Regular cardiac myocyte (primary cell): ENCODE measurements around the gene FAM111A. TPM values are rescaled to one million over a fixed set of nuclear protein-coding genes. Genes with fewer than 3 reads are reported as not detected.

ENCODE experiments used
- total RNA-seq: library from RNA; depleted of rRNA; stranded (reverse); fragments of >200 nt; gene quantifications from 2 replicates; pipeline ENCODE4 v1.2.3, GENCODE V29; 2014

Gene FAM111A, protein sequence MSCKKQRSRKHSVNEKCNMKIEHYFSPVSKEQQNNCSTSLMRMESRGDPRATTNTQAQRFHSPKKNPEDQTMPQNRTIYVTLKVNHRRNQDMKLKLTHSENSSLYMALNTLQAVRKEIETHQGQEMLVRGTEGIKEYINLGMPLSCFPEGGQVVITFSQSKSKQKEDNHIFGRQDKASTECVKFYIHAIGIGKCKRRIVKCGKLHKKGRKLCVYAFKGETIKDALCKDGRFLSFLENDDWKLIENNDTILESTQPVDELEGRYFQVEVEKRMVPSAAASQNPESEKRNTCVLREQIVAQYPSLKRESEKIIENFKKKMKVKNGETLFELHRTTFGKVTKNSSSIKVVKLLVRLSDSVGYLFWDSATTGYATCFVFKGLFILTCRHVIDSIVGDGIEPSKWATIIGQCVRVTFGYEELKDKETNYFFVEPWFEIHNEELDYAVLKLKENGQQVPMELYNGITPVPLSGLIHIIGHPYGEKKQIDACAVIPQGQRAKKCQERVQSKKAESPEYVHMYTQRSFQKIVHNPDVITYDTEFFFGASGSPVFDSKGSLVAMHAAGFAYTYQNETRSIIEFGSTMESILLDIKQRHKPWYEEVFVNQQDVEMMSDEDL
- 44.8 and 69.8 TPM in 2 replicates for total RNA-seq

DNA sequence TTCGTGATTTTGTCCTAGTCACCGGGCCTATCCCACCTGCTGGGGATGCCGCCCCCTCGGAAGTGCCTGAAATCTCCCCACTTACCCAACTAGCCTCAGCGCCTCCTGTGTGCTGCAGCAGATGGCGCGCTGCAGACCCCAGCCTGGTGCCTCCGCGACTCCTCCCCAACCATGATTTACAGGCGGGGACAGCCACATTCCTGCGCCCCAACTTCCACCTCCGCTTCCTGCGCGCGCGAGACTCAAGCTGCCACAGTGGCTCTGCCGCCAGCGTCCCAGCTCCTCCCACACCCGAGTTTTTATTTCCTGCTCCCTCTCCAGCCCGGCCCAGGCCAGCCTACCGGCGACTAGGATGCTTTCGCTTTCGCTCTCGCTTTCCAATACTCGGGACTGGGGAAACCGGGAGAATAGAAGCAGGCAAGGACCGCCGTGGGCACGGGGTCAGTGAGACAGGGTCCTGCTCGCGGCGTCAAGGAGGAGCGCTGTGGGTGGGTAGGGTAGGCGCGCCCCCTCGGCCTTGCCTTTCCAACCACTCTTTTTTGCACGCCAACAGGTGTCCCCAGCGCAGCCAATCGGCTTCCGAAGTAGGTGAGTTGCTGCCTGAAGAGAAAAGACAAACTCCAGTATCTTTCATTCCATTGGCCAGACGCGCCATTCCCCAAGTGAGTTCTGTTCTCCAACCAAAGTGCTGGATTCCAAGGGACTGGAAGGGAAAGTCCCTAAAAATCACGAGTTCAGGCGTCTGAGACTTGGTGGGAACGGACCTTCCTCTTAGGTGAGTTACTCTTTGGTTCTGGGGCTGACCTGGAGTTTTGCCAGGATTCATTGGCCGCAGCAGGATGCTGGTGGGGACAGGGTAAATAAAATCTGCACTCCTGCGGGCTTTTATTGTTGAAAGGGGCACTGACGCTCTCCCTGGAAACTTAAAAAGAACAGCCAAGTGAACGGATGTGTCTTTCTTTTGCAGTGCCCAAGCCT is at the start of gene FAM111A:
FAM111A (plus strand) TSS at position 327 of the 978 bp plus-strand sequence. CDS start 6,017 bp downstream, outside the sequence.

DNA sequence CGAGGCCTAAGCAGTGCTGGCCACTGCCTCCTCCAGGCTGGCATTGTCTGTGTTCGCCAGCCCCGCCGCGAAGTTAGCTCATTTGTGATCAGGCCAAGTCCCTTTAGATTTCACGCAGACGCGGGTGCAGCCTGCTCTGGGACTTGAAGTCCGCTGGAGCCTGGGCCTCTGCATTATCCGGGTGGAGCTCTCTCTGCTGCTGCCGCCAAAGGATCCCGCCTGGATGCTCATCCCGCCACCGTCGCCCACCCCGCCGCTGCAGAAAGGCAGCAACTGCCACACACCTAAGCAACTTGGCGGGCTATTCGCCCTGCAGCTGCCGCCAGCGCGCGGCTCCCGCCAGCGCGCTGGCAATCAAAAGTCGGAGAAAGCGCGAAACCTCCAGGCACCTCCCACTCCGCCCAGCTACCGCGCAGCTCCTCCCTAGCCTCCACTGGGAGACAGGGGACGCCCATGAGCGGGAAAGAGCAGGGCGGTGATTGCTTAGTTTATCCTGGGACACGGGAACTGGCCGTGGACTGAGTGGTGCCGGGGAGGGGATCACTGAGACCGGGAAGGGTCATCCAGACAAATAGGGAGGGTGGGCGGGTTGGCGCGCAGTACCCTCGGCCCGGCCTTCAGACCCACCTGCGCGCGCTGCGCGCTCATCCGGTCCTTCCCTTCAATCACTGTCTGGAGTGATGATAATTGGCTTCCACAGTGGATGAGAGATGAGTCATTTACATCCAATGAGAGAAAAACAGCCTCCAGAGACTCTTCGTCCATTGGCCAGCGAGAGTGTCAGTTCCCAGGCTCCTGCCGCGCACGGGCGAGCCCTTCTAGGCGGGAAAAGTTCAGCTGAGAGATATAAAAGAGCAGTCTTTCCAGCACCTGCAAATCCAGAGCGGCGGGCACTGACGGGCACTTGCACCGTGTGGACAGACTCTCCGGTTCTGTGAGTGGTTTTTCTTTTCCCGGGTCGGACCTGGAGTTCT is 36.0 kb upstream of the FAM111A start, which contains the start of gene FAM111B:
FAM111B (plus strand) TSS at position 875 of the 974 bp plus-strand sequence. CDS start 2,389 bp downstream, outside the sequence.

GRCh38 chr11:59171508-59172322 is 29.1 kb downstream of the FAM111A start, which contains the start of gene DTX4:
Gene DTX4 (plus strand): TSS chr11:59172132. CDS start chr11:59172596, 464 bp downstream.

Other genes starting within 250 kb of the FAM111A start
- 0.56 and 0.58 TPM in 2 replicates for gene GLYATL1, start 203.4 kb upstream of the FAM111A start, total RNA-seq
- not detected in 2 replicates for gene GLYATL1B, start 56.5 kb upstream of the FAM111A start, total RNA-seq
- 2.3 and 21.9 TPM in 2 replicates for gene FAM111B, start 35.6 kb upstream of the FAM111A start, total RNA-seq
- 0.19 and 0.85 TPM in 2 replicates for gene DTX4, start 29.3 kb downstream of the FAM111A start, total RNA-seq
- not detected in 2 replicates for gene MPEG1, start 70.1 kb downstream of the FAM111A start, total RNA-seq
- not detected in 2 replicates for gene OR5AN1, start 216.0 kb downstream of the FAM111A start, total RNA-seq